Peyer's patch (tissue), 4 donors: ENCODE measurements around the gene RNF224. TPM values are rescaled to one million over a fixed set of nuclear protein-coding genes. Genes with fewer than 3 reads are reported as not detected.
"Not testable (repeated sequence)": the region's sequence is repeated elsewhere in the genome, so short reads cannot be mapped to it uniquely, and the experiment has no call there.

Experiments used
- DNase-seq, 3 donors: peaks; one replicate each; pipeline ENCODE4 v3.0.0-alpha.2; 2017 to 2019
- H3K27ac ChIP-seq, 4 donors: fragments of 200-600 bp; sonication (generic); one replicate each; pipeline ENCODE4 v1.5.1; 2016 to 2019
- H3K27me3 ChIP-seq, 2 donors: fragments of 200-600 bp; sonication (generic); one replicate each; pipeline ENCODE4 v1.5.1; 2019
- H3K36me3 ChIP-seq, 3 donors: fragments of 200-600 bp; sonication (generic); one replicate each; pipeline ENCODE4 v1.5.1; 2016 to 2019
- H3K4me1 ChIP-seq, 4 donors: fragments of 200-600 bp; sonication (generic); one replicate each; pipeline ENCODE4 v1.5.1; 2016 to 2019
- H3K4me3 ChIP-seq, 4 donors: fragments of 200-600 bp; sonication (generic); 1 replicate in 3 of 4; 2 replicates in 1 of 4; pipeline ENCODE4 v1.5.1; 2016 to 2019; ENCODE audit warnings: mild to moderate bottlenecking in 1 of 4
- H3K9me3 ChIP-seq, 4 donors: fragments of 200-600 bp; sonication (generic); one replicate each; pipeline ENCODE4 v1.5.1; 2016 to 2019; ENCODE audit warnings: mild to moderate bottlenecking in 1 of 4
- POLR2A ChIP-seq, 2 donors: fragments of 450-650 bp; IDR thresholded peaks; one replicate each; pipeline ENCODE4 v1.5.1; 2017; ENCODE audit warnings: antibody characterized with exemption in 2 of 2, mild to moderate bottlenecking in 2 of 2, moderate library complexity in 2 of 2
- total RNA-seq, 4 donors: library from RNA; depleted of rRNA; stranded (reverse); fragments of >200 nt; gene quantifications; one replicate each; pipeline ENCODE4 v1.1.0, GENCODE V29; 2016
- TF ChIP-seq, protein P1 (sequence below), 6 experiments: fragments of 450-650 bp in 4 of 6; fragments of 200-600 bp in 2 of 6; sonication (generic) in 1 of 6; IDR thresholded peaks; one replicate each; pipeline ENCODE4 v1.5.1; 2017 to 2019; ENCODE audit warnings: antibody characterized with exemption in 6 of 6, mild to moderate bottlenecking in 3 of 6, moderate library complexity in 1 of 6

RNF224 gene
- total RNA-seq, 4 donors from 2014 or later, result not detected

DNA sequence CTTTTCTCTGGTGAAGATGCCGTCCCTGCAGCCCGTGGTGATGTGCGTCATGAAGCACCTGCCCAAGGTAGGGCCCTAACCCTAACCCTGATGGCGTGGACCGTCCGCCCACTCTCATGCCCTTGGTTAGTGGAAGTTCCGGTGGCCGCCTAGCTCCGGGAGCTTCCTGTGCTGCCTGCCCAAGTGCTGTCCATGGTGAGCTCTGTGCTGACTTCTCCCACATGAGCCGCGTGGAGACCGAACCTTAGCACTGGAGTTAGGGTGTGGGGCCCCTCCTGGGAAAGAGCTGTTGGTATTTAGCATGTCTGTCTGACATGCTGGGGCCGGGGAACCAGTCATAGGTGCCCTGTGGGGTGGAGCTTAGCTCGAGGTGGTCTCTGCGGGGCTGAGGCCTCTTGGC is 29.1 kb downstream of the RNF224 start:
- Histone ChIP-seq H3K4me3 (peak overlapping the region in 3 of 4 donors; percentile 100), H3K36me3 (peaks cover 0 to 24% (median 0%) of the 10 kb centered on the region in 3 donors), H3K4me1 (peaks cover 4 to 30% (median 12%) of the 10 kb centered on the region in 4 donors), H3K27me3 (no peaks in the 10 kb centered on the region), H3K27ac (no peak overlapping the region), H3K9me3 (no peaks in the 10 kb centered on the region)
- DNase-seq, result no peak
- no peak for TF ChIP-seq POLR2A (IDR thresholded peaks at IDR 0.05)
- TF ChIP-seq, protein P1, sequence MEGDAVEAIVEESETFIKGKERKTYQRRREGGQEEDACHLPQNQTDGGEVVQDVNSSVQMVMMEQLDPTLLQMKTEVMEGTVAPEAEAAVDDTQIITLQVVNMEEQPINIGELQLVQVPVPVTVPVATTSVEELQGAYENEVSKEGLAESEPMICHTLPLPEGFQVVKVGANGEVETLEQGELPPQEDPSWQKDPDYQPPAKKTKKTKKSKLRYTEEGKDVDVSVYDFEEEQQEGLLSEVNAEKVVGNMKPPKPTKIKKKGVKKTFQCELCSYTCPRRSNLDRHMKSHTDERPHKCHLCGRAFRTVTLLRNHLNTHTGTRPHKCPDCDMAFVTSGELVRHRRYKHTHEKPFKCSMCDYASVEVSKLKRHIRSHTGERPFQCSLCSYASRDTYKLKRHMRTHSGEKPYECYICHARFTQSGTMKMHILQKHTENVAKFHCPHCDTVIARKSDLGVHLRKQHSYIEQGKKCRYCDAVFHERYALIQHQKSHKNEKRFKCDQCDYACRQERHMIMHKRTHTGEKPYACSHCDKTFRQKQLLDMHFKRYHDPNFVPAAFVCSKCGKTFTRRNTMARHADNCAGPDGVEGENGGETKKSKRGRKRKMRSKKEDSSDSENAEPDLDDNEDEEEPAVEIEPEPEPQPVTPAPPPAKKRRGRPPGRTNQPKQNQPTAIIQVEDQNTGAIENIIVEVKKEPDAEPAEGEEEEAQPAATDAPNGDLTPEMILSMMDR (IDR thresholded peaks at IDR 0.05), result no peak

DNA sequence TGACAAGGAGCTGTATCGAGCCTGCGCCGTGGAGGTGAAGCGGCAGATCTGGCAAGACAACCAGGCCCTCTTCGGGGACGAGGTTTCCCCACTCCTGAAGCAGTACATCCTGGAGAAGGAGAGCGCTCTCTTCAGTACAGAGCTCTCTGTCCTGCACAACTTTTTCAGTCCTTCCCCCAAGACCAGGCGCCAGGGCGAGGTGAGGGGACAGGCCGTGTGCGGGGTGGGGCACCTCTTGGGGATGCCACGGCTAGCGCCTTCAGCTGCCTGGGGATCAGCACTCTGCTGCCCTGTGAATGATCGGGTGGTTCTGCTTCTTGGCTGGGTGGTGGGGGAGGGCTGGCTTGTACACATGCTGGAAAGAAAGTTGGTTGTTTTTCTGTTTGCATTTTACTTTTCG is 29.6 kb downstream of the RNF224 start:
- TF ChIP-seq, protein P1 (IDR thresholded peaks at IDR 0.05), result no peak
- no peak for TF ChIP-seq POLR2A (IDR thresholded peaks at IDR 0.05)
- H3K36me3 ChIP-seq, result peaks cover 0 to 24% (median 0%) of the 10 kb centered on the region in 3 donors
- H3K9me3 ChIP-seq, result no peaks in the 10 kb centered on the region
- H3K27me3 ChIP-seq, result no peaks in the 10 kb centered on the region
- peaks cover 4 to 30% (median 12%) of the 10 kb centered on the region in 4 donors for H3K4me1 ChIP-seq
- H3K27ac ChIP-seq, result no peak overlapping the region
- no peak for DNase-seq
- no peak overlapping the region for H3K4me3 ChIP-seq

DNA sequence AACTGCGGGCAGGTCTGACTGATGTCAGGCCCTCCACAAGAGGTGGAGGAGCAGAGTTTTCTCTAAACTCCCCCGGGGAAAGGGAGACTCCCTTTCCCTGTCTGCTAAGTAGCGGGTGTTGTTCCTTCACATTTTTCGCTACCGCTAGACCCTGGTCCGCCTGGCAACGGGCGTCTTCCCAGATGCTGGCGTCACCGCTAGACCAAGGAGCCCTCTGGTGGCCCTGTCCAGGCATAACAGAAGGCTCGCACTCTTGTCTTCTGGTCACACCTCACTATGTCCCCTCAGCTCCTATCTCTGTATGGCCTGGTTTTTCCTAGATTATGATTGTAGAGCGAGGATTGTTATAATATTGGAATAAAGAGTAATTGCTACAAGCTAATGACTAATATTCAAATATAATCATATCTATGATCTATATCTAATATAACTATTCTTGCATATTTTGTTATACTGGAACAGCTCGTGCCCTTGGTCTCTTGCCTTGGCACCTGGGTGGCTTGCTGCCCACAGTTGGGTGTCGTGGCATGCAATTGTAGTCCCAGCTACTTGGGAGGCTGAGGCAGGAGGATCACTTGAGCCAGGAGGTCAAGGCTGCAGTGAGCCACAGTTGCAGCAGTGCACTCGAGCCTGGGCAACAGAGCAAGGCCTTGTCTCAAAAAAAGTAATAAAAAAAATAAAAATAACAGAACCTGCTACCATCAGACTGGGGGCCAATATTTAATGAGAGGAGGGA is 35.0 kb downstream of the RNF224 start:
- not testable (repeated sequence) for H3K27me3 ChIP-seq, DNase-seq, H3K4me1 ChIP-seq, H3K4me3 ChIP-seq, H3K9me3 ChIP-seq, H3K27ac ChIP-seq
- H3K36me3 ChIP-seq, result peaks cover 0 to 56% (median 0%) of the 10 kb centered on the region in 3 donors
- TF ChIP-seq, protein P1 (IDR thresholded peaks at IDR 0.05), result peak in 5 of 6 experiments; percentile 16 to 51 (median 47)

DNA sequence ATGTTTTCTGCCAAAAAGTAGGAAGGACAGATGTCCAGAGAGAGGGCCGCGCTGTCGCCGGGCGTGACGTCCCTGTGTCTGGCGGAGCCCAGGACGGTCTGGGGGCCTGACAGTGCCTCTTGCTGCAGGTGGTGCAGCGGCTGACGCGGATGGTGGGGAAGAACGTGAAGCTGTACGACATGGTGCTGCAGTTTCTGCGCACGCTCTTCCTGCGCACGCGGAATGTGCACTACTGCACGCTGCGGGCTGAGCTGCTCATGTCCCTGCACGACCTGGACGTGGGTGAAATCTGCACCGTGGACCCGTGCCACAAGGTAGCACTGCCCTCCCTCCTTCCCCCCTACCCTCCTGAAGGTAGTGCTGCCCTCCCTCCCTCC is 35.6 kb downstream of the RNF224 start:
- Histone ChIP-seq H3K27ac (no peak overlapping the region), H3K36me3 (peaks cover 0 to 54% (median 0%) of the 10 kb centered on the region in 3 donors), H3K4me3 (no peak overlapping the region), H3K9me3 (no peaks in the 10 kb centered on the region), H3K27me3 (no peaks in the 10 kb centered on the region), H3K4me1 (peaks cover 0 to 3% (median 0%) of the 10 kb centered on the region in 4 donors)
- TF ChIP-seq, protein P1 (IDR thresholded peaks at IDR 0.05), result no peak
- no peak for TF ChIP-seq POLR2A (IDR thresholded peaks at IDR 0.05)
- DNase-seq, result no peak

DNA sequence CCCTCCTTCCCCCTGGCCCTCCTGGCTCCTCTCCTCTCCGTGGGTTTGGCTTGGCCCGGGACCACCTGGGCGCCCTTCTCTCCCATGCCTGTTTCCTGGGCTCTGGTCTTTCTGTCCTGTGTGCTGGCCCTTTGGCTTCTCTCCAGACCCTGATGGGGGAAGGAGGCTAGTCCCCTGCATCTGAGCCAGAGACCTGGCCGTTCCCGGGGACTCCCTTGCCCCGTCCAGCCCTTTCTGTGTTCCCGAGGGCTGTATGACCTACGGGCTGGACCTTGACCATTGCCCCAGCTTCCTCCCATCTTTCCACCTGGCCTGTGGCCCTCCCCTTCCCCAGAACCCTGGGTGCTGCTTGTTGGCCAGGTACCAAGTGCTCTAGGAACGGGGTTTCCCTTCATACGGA is 36.2 kb downstream of the RNF224 start:
- DNase-seq, result no peak
- Histone ChIP-seq H3K9me3 (no peaks in the 10 kb centered on the region), H3K4me3 (no peak overlapping the region), H3K36me3 (peaks cover 0 to 49% (median 0%) of the 10 kb centered on the region in 3 donors), H3K4me1 (peaks cover 0 to 9% (median 0%) of the 10 kb centered on the region in 4 donors), H3K27me3 (no peaks in the 10 kb centered on the region), H3K27ac (no peak overlapping the region)
- TF ChIP-seq POLR2A (IDR thresholded peaks at IDR 0.05), result no peak
- TF ChIP-seq, protein P1 (IDR thresholded peaks at IDR 0.05), result no peak
